Kidney epithelial cell (primary cell): ENCODE measurements around the gene SNAI1. TPM values are rescaled to one million over a fixed set of nuclear protein-coding genes. Genes with fewer than 3 reads are reported as not detected.

Experiments
- DNase-seq: peaks from one replicate; pipeline ENCODE4 v3.0.0-alpha.2; 2010; ENCODE audit warnings: low read depth
- H3K27me3 ChIP-seq: 2 replicates; pipeline ENCODE4 v1.6.0; 2011; ENCODE audit warnings: low read length; ENCODE audit not compliant: control insufficient read depth, insufficient read depth
- H3K36me3 ChIP-seq: 2 replicates; pipeline ENCODE4 v1.5.1; 2011; ENCODE audit warnings: low read length; ENCODE audit not compliant: control insufficient read depth, insufficient read depth
- H3K4me3 ChIP-seq: 2 replicates; pipeline ENCODE4 v1.5.1; 2011; ENCODE audit warnings: low read depth, mild to moderate bottlenecking, control low read depth, low read length
- CTCF ChIP-seq: IDR thresholded peaks from 2 replicates; pipeline ENCODE4 v1.5.1; 2011; ENCODE audit warnings: mild to moderate bottlenecking, moderate library complexity, low read length, control low read depth, inconsistent platforms; ENCODE audit not compliant: insufficient read depth, poor library complexity, severe bottlenecking
- total RNA-seq: library from RNA; depleted of rRNA; stranded (reverse); fragments of >200 nt; gene quantifications from 2 replicates; pipeline ENCODE4 v1.2.3, GENCODE V29; 2015

Gene SNAI1
- total RNA-seq, 1 donor from 2014 or later, result not detected

- H3K36me3 ChIP-seq, result no peaks in the 10 kb centered on the region
- H3K4me3 ChIP-seq, result no peak overlapping the region
- DNase-seq, result no peak
- no peak for TF ChIP-seq CTCF
- H3K27me3 ChIP-seq, result no peaks in the 10 kb centered on the region
These were observed 37.5 kb downstream of the SNAI1 start for GRCh38 chr20:50020288-50020687.

GRCh38 chr20:50022676-50023075 is 39.9 kb downstream of the SNAI1 start:
- no peak for DNase-seq
- no peak for TF ChIP-seq CTCF
- Histone ChIP-seq H3K27me3 (no peaks in the 10 kb centered on the region), H3K36me3 (no peaks in the 10 kb centered on the region), H3K4me3 (no peak overlapping the region)

DNA sequence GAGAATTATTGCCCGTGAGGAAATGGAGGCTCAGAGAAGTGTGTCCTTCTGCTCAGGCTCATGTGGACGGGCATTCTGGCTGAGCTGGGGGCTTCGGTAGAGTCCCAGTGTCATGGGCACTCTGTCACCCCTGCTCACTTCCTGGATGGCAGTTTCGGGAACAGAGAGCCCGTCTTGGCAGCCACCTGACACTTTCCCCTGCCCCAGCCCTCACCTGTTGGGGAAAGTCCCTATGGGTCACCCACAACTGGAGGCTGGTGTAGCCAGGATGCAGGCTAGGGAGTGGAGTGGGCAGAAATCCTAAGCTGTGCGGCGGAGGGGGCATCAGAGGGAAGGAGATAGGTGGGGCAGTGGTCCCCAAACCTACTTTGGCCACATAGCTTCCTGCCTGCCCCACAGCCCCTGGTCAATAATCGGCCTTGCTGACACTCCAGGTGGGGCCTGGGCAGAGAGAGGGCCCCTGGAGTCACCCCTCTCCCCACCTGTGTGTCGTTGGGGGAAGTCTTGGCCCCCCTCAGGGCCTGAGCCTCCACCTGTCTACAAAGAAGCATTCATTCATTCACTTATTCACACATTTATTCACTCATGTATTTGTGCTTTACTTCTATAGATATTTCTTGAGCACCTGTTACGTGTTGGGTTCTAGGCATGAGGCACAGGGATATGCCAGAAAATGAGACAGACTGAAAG is 40.5 kb downstream of the SNAI1 start:
- H3K27me3 ChIP-seq, result no peaks in the 10 kb centered on the region
- H3K4me3 ChIP-seq, result no peak overlapping the region
- no peak for DNase-seq
- no peaks in the 10 kb centered on the region for H3K36me3 ChIP-seq
- no peak for TF ChIP-seq CTCF

- H3K27me3 ChIP-seq, result no peaks in the 10 kb centered on the region
- no peak overlapping the region for H3K4me3 ChIP-seq
- no peaks in the 10 kb centered on the region for H3K36me3 ChIP-seq
- no peak for DNase-seq
- no peak for TF ChIP-seq CTCF
These were observed 44.2 kb downstream of the SNAI1 start for GRCh38 chr20:50026746-50027575.

DNA sequence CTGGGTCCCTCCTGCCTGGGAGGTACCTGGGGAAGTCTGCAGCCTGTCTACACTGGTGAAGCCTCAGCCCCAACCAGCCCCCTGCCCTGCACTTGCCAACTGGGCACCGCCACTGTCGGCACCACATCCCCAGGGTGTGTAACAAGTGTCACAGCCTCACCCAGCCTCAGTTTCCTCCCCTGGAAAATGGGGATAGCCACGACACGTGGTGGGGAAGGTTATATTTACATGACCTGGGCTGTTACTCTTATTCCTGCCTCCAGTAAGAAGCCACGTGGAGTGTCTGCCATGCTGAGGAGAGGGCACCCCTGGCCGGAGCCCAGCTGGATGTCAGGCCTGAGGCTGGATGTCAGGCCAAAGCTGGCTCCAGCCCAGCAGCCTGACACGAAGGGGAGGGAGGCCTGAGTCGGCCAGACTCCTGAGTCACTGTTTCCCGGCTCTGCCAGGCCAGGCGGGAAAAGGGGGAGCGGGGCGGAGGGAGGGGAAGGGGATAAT is 44.9 kb downstream of the SNAI1 start:
- Histone ChIP-seq H3K4me3 (no peak overlapping the region), H3K36me3 (no peaks in the 10 kb centered on the region), H3K27me3 (no peaks in the 10 kb centered on the region)
- DNase-seq, result peak; percentile 62
- no peak for TF ChIP-seq CTCF
